Gastroesophageal sphincter (tissue), 3 donors: Measurements from ENCODE around the gene UBE2I.

Experiments
- EP300 ChIP-seq: sonication (generic); formaldehyde crosslinking; IDR thresholded peaks from one replicate; pipeline ENCODE4 v1.6.1; 2017; ENCODE audit warnings: antibody characterized with exemption, mild to moderate bottlenecking
- POLR2A ChIP-seq, 2 donors: fragments of 450-650 bp; IDR thresholded peaks; one replicate each; pipeline ENCODE4 v1.6.1; 2017; ENCODE audit warnings: antibody characterized with exemption in 2 of 2, mild to moderate bottlenecking in 2 of 2, moderate library complexity in 1 of 2
- POLR2AphosphoS5 ChIP-seq: sonication (generic); formaldehyde crosslinking; IDR thresholded peaks from one replicate; pipeline ENCODE4 v1.6.1; 2017; ENCODE audit warnings: antibody characterized with exemption
- TF ChIP-seq, protein P1 (sequence below), 4 experiments: fragments of 200-600 bp in 2 of 4; fragments of 450-650 bp in 2 of 4; sonication (generic) in 1 of 4; IDR thresholded peaks; one replicate each; pipeline ENCODE4 v1.5.1; 2017 to 2019; ENCODE audit warnings: antibody characterized with exemption in 4 of 4, mild to moderate bottlenecking in 2 of 4, moderate library complexity in 2 of 4

DNA sequence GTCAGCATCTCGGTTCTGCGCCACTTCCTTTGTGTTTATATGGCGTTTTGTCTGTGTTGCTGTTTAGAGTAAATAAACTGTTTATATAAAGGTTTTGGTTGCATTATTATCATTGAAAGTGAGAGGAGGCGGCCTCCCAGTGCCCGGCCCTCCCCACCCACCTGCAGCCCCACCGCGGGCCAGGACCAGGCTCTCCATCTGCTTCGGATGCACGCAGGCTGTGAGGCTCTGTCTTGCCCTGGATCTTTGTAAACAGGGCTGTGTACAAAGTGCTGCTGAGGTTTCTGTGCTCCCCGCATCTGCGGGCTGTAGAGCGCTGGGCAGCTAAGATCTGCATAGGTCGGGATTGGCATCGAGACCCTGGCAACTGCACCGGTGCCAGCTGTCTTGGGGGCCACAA, 15.8 kb downstream of the UBE2I start:
- TF ChIP-seq, protein P1, sequence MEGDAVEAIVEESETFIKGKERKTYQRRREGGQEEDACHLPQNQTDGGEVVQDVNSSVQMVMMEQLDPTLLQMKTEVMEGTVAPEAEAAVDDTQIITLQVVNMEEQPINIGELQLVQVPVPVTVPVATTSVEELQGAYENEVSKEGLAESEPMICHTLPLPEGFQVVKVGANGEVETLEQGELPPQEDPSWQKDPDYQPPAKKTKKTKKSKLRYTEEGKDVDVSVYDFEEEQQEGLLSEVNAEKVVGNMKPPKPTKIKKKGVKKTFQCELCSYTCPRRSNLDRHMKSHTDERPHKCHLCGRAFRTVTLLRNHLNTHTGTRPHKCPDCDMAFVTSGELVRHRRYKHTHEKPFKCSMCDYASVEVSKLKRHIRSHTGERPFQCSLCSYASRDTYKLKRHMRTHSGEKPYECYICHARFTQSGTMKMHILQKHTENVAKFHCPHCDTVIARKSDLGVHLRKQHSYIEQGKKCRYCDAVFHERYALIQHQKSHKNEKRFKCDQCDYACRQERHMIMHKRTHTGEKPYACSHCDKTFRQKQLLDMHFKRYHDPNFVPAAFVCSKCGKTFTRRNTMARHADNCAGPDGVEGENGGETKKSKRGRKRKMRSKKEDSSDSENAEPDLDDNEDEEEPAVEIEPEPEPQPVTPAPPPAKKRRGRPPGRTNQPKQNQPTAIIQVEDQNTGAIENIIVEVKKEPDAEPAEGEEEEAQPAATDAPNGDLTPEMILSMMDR (IDR thresholded peaks at IDR 0.05), result no peak
- TF ChIP-seq POLR2A (IDR thresholded peaks at IDR 0.05) (no peak), EP300 (no peak), POLR2AphosphoS5 (no peak)
